ENCODE data around the gene SGSH.

SGSH gene

GRCh38 chr17:80190716-80191115 is 29.4 kb downstream of the SGSH start:
- H3K9me3 ChIP-seq (ENCODE audit: insufficient read depth, low read length), result no peaks in the 10 kb centered on the region
- no peak for TF ChIP-seq CTCF (IDR thresholded peaks at IDR 0.05; ENCODE audit: insufficient read depth, low read length, poor library complexity, severe bottlenecking)
- TF ChIP-seq EZH2phosphoT487 (conservative IDR thresholded peaks at IDR 0.05; ENCODE audit: low read length), result no peak
- no peak overlapping the region for H3K4me2 ChIP-seq (ENCODE audit: low read depth, low read length, poor library complexity, severe bottlenecking)
- no peak overlapping the region for H3K27ac ChIP-seq (ENCODE audit: low read depth, low read length)
- H2AFZ ChIP-seq (ENCODE audit: low read depth, low read length, severe bottlenecking), result no peak overlapping the region
- no peaks in the 10 kb centered on the region for H3F3A ChIP-seq (ENCODE audit: insufficient read depth)
- no peaks in the 10 kb centered on the region for H3K79me2 ChIP-seq (ENCODE audit: insufficient read depth, low read length)
- H3K9ac ChIP-seq (ENCODE audit: low read length), result no peak overlapping the region
- H3K9me2 ChIP-seq (replicated peaks; ENCODE audit: insufficient read depth, low read length), result no peaks in the 10 kb centered on the region
- H3K36me3 ChIP-seq (ENCODE audit: low read length), result no peaks in the 10 kb centered on the region
- no peaks in the 10 kb centered on the region for H4K20me1 ChIP-seq (ENCODE audit: low read depth, low read length)
- no peaks in the 10 kb centered on the region for H3K27me3 ChIP-seq (ENCODE audit: low read length)
- H3K4me3 ChIP-seq (ENCODE audit: insufficient read depth, low read length, poor library complexity, severe bottlenecking), result no peak overlapping the region

- no peaks in the 10 kb centered on the region for H3K9me2 ChIP-seq (replicated peaks; ENCODE audit: insufficient read depth, low read length)
- no peaks in the 10 kb centered on the region for H3K27me3 ChIP-seq (ENCODE audit: low read length)
- H3K79me2 ChIP-seq (ENCODE audit: insufficient read depth, low read length), result no peaks in the 10 kb centered on the region
- no peaks in the 10 kb centered on the region for H3K36me3 ChIP-seq (ENCODE audit: low read length)
- no peak overlapping the region for H3K9ac ChIP-seq (ENCODE audit: low read length)
- TF ChIP-seq CTCF (IDR thresholded peaks at IDR 0.05; ENCODE audit: insufficient read depth, low read length, poor library complexity, severe bottlenecking) (no peak), EZH2phosphoT487 (conservative IDR thresholded peaks at IDR 0.05; ENCODE audit: low read length) (no peak)
- H3K4me3 ChIP-seq (ENCODE audit: insufficient read depth, low read length, poor library complexity, severe bottlenecking), result no peak overlapping the region
- H3K27ac ChIP-seq (ENCODE audit: low read depth, low read length), result no peak overlapping the region
- no peak overlapping the region for H3K4me2 ChIP-seq (ENCODE audit: low read depth, low read length, poor library complexity, severe bottlenecking)
- H4K20me1 ChIP-seq (ENCODE audit: low read depth, low read length), result no peaks in the 10 kb centered on the region
- H2AFZ ChIP-seq (ENCODE audit: low read depth, low read length, severe bottlenecking), result no peak overlapping the region
- H3F3A ChIP-seq (ENCODE audit: insufficient read depth), result no peaks in the 10 kb centered on the region
- no peaks in the 10 kb centered on the region for H3K9me3 ChIP-seq (ENCODE audit: insufficient read depth, low read length)
Measured at GRCh38 chr17:80189611-80190010, 30.5 kb downstream of the SGSH start.

GRCh38 chr17:80187515-80187941 is 32.6 kb downstream of the SGSH start:
- Histone ChIP-seq H3K79me2 (ENCODE audit: insufficient read depth, low read length) (no peaks in the 10 kb centered on the region), H3F3A (ENCODE audit: insufficient read depth) (no peaks in the 10 kb centered on the region), H3K9me3 (ENCODE audit: insufficient read depth, low read length) (no peaks in the 10 kb centered on the region), H3K9ac (ENCODE audit: low read length) (no peak overlapping the region), H3K27ac (ENCODE audit: low read depth, low read length) (no peak overlapping the region), H3K27me3 (ENCODE audit: low read length) (no peaks in the 10 kb centered on the region), H3K36me3 (ENCODE audit: low read length) (no peaks in the 10 kb centered on the region), H3K4me2 (ENCODE audit: low read depth, low read length, poor library complexity, severe bottlenecking) (no peak overlapping the region), H4K20me1 (ENCODE audit: low read depth, low read length) (no peaks in the 10 kb centered on the region), H3K4me3 (ENCODE audit: insufficient read depth, low read length, poor library complexity, severe bottlenecking) (no peak overlapping the region), H3K9me2 (replicated peaks; ENCODE audit: insufficient read depth, low read length) (no peaks in the 10 kb centered on the region), H2AFZ (ENCODE audit: low read depth, low read length, severe bottlenecking) (no peak overlapping the region)
- TF ChIP-seq CTCF (IDR thresholded peaks at IDR 0.05; ENCODE audit: insufficient read depth, low read length, poor library complexity, severe bottlenecking) (no peak), EZH2phosphoT487 (conservative IDR thresholded peaks at IDR 0.05; ENCODE audit: low read length) (no peak)
